K562 (cell line): ENCODE measurements around the gene IFITM2. TPM values are rescaled to one million over a fixed set of nuclear protein-coding genes. Genes with fewer than 3 reads are reported as not detected.

ENCODE experiments used
- ARID3A ChIP-seq: IDR thresholded peaks from 2 replicates; pipeline ENCODE4 v1.6.1; 2012; ENCODE audit warnings: low read depth, low read length, improper control_type of control experiment, borderline replicate concordance
- BACH1 ChIP-seq: fragments of 200-800 bp; sonication (Bioruptor generic); IDR thresholded peaks from 2 replicates; pipeline ENCODE4 v1.6.1; 2016; ENCODE audit warnings: missing genetic modification characterization, missing compliant biosample characterization
- BRF1 ChIP-seq: IDR thresholded peaks from 3 replicates; pipeline ENCODE4 v1.6.1; 2011; ENCODE audit warnings: borderline replicate concordance, mild to moderate bottlenecking; ENCODE audit not compliant: insufficient read length; ENCODE audit errors: extremely low read depth
- CBFA2T3 ChIP-seq: fragments of 450-650 bp; IDR thresholded peaks from 2 replicates; pipeline ENCODE4 v1.6.1; 2017
- CREM ChIP-seq: IDR thresholded peaks from 2 replicates; pipeline ENCODE4 v1.6.1; 2014; ENCODE audit warnings: antibody characterized with exemption, low read depth
- ELF4 ChIP-seq: fragments of 450-650 bp; formaldehyde crosslinking; IDR thresholded peaks from 2 replicates; pipeline ENCODE4 v1.4.0; 2022; ENCODE audit warnings: missing genetic modification characterization
- FOXK1 ChIP-seq: sonication (generic); formaldehyde crosslinking; IDR thresholded peaks from 2 replicates; pipeline ENCODE4 v1.8.0; 2022; ENCODE audit warnings: missing genetic modification reagents, mild to moderate bottlenecking, borderline replicate concordance
- GATAD2B ChIP-seq: fragments of 450-650 bp; IDR thresholded peaks from 2 replicates; pipeline ENCODE4 v1.6.1; 2017; ENCODE audit warnings: mild to moderate bottlenecking, borderline replicate concordance
- HMGN3 ChIP-seq: IDR thresholded peaks from 2 replicates; pipeline ENCODE4 v1.6.1; 2011; ENCODE audit warnings: borderline replicate concordance, low read depth, mild to moderate bottlenecking, mixed read lengths, low read length; ENCODE audit not compliant: insufficient read length; ENCODE audit errors: extremely low read depth
- JUNB ChIP-seq: fragments of 450-650 bp; formaldehyde crosslinking; conservative IDR thresholded peaks from 2 replicates; pipeline ENCODE4 v1.4.0; 2020; ENCODE audit warnings: mild to moderate bottlenecking
- KLF10 ChIP-seq: fragments of 250-450 bp; sonication (Bioruptor Pico); IDR thresholded peaks from 2 replicates; pipeline ENCODE4 v1.6.1; 2021; ENCODE audit warnings: matching md5 sums
- MAX ChIP-seq: sonication (generic); formaldehyde crosslinking; IDR thresholded peaks from 2 replicates; pipeline ENCODE4 v1.9.0; 2022; ENCODE audit warnings: mild to moderate bottlenecking, missing genetic modification reagents
- MCM2 ChIP-seq: fragments of 450-650 bp; IDR thresholded peaks from 2 replicates; pipeline ENCODE4 v1.6.1; 2017; ENCODE audit warnings: low read depth, mild to moderate bottlenecking
- NCOA6 ChIP-seq: fragments of 450-650 bp; IDR thresholded peaks from 2 replicates; pipeline ENCODE4 v1.6.1; 2017; ENCODE audit warnings: mild to moderate bottlenecking
- PHB ChIP-seq: fragments of 250-450 bp; sonication (Bioruptor Pico); IDR thresholded peaks from 2 replicates; pipeline ENCODE4 v1.5.0; 2021
- RFX1 ChIP-seq: fragments of 450-650 bp; IDR thresholded peaks from 2 replicates; pipeline ENCODE4 v1.6.1; 2016; ENCODE audit warnings: mild to moderate bottlenecking, moderate library complexity
- STAT6 ChIP-seq: sonication (generic); formaldehyde crosslinking; IDR thresholded peaks from 2 replicates; pipeline ENCODE4 v1.8.1; 2023; ENCODE audit warnings: mild to moderate bottlenecking, missing genetic modification reagents
- TEAD4 ChIP-seq, 2 experiments: sonication (generic) in 1 of 2; formaldehyde crosslinking in 1 of 2; IDR thresholded peaks; 2 replicates each; pipeline versions ENCODE4 v1.6.1 to v1.8.0; 2012 to 2022; ENCODE audit warnings: borderline replicate concordance in 1 of 2, inconsistent platforms in 1 of 2, low read length in 1 of 2, mild to moderate bottlenecking in 1 of 2, missing genetic modification reagents in 1 of 2
- ZBTB34 ChIP-seq: fragments of 250-450 bp; sonication (Bioruptor Pico); IDR thresholded peaks from 2 replicates; pipeline ENCODE4 v1.8.0; 2021; ENCODE audit warnings: mild to moderate bottlenecking, moderate library complexity
- ZNF143 ChIP-seq: sonication (generic); formaldehyde crosslinking; IDR thresholded peaks from 2 replicates; pipeline ENCODE4 v1.9.0; 2022; ENCODE audit warnings: mild to moderate bottlenecking, missing genetic modification reagents
- ZNF449 ChIP-seq: fragments of 250-450 bp; sonication (Bioruptor Pico); IDR thresholded peaks from 2 replicates; pipeline ENCODE4 v1.8.0; 2022; ENCODE audit warnings: moderate library complexity, mild to moderate bottlenecking, inconsistent platforms
- polyA plus RNA-seq, 8 experiments: library from polyadenylated mRNA; depleted of rRNA in 4 of 8; stranded (reverse) in 5 of 8; unstranded in 3 of 8; fragments of >200 nt; fragmentation: Nextera tagmentation in 2 of 8; fragmentation: Illumina TruSeq in 1 of 8; extraction: Ambion mirVana in 2 of 8; extraction: Trizol in 1 of 8; gene quantifications; 2 replicates each; pipeline versions ENCODE4 v1.2.1 to v1.2.3, GENCODE V29; 2011 to 2014; ENCODE audit warnings: inconsistent platforms in 1 of 8, missing spikeins in 1 of 8
- total RNA-seq, 7 experiments: library from RNA; depleted of rRNA in 6 of 7; stranded (reverse); fragments of >200 nt in 6 of 7; fragmentation: Illumina TruSeq in 2 of 7; extraction: Trizol in 2 of 7; gene quantifications; 2 replicates each; pipeline versions ENCODE4 v1.2.1 to v1.2.3, GENCODE V29; 2011 to 2021; ENCODE audit warnings: low replicate concordance in 1 of 7

Gene IFITM2
- total and polyA plus RNA-seq, 9 of the 15 experiments (the other 6 are each of a cell fraction or from before 2014, with no cell fraction given), result 52.8 to 4,872 (median 356) TPM

GRCh38 chr11:289712-290620, 17.6 kb upstream of the IFITM2 start (continued):
- TF ChIP-seq STAT6 (CRISPR knock-in tag) (no peak), ZNF143 (no peak), HMGN3 (peak; percentile 5), RFX1 (no peak), ARID3A (no peak), BRF1 (no peak), NCOA6 (no peak), KLF10 (CRISPR knock-in tag) (no peak), CREM (no peak), TEAD4 (IDR thresholded peaks at IDR 0.05; ENCODE audit: low read length) (no peak), TEAD4 (CRISPR knock-in tag; IDR thresholded peaks at IDR 0.05; ENCODE audit: borderline replicate concordance) (no peak), BACH1 (no peak), MCM2 (no peak), ZBTB34 (CRISPR knock-in tag) (no peak), JUNB (no peak), PHB (CRISPR knock-in tag) (no peak), GATAD2B (no peak), FOXK1 (CRISPR knock-in tag) (no peak), ELF4 (CRISPR knock-in tag) (no peak), CBFA2T3 (no peak), ZNF449 (CRISPR knock-in tag) (no peak), MAX (CRISPR knock-in tag) (peak; percentile 30; the same call in 1 of the 2 replicates)
